Progenitor cell of endocrine pancreas (in vitro differentiated cells): ENCODE results near the gene POR. TPM values are rescaled to one million over a fixed set of nuclear protein-coding genes. Genes with fewer than 3 reads are reported as not detected.
"Not testable (repeated sequence)": the region's sequence is repeated elsewhere in the genome, so short reads cannot be mapped to it uniquely, and the experiment has no call there.

Source experiments
- DNase-seq: peaks from one replicate; pipeline ENCODE4 v3.0.0; 2021; ENCODE audit warnings: low spot score; ENCODE audit not compliant: unreplicated experiment
- H3K27ac Mint-ChIP-seq: 2 replicates; pipeline ENCODE4 v1.8.0; 2021; ENCODE audit warnings: mild to moderate bottlenecking, moderate library complexity, mixed read lengths
- H3K27me3 Mint-ChIP-seq: 2 replicates; pipeline ENCODE4 v1.8.0; 2021; ENCODE audit warnings: mixed read lengths
- H3K36me3 Mint-ChIP-seq: 2 replicates; pipeline ENCODE4 v1.8.0; 2022; ENCODE audit warnings: mixed read lengths; ENCODE audit not compliant: insufficient read depth
- H3K4me1 Mint-ChIP-seq: 2 replicates; pipeline ENCODE4 v1.8.0; 2021; ENCODE audit warnings: low read depth, mixed read lengths
- H3K4me3 Mint-ChIP-seq: 2 replicates; pipeline ENCODE4 v1.8.0; 2021; ENCODE audit warnings: low read depth, mild to moderate bottlenecking, moderate library complexity, mixed read lengths
- H3K9me3 Mint-ChIP-seq: 2 replicates; pipeline ENCODE4 v1.8.0; 2021; ENCODE audit warnings: low read depth, mixed read lengths
- CTCF ChIP-seq: fragments of 200-600 bp; sonication (generic); IDR thresholded peaks from one replicate; pipeline ENCODE4 v1.5.0; 2021; ENCODE audit warnings: antibody characterized with exemption, mild to moderate bottlenecking; ENCODE audit not compliant: unreplicated experiment
- total RNA-seq: library from RNA; stranded (reverse); gene quantifications from 2 replicates; pipeline ENCODE4 v1.2.1, GENCODE V29; 2021

POR gene
- total RNA-seq, 1 donor from 2014 or later, result 87.2 TPM

- TF ChIP-seq CTCF, result no peak
- no peak for DNase-seq
- peak overlapping the region; percentile 62 for H3K27ac Mint-ChIP-seq
These were observed 96.5 kb downstream of the POR start for GRCh38 chr7:76011442-76011861.

GRCh38 chr7:76016191-76016947 lies 101.4 kb downstream of the POR start:
- no peak overlapping the region for H3K27ac Mint-ChIP-seq
- H3K4me1 Mint-ChIP-seq, result no peaks in the 10 kb centered on the region
- peaks cover 24% of the 10 kb centered on the region for H3K36me3 Mint-ChIP-seq
- TF ChIP-seq CTCF, result no peak
- no peaks in the 10 kb centered on the region for H3K27me3 Mint-ChIP-seq
- H3K4me3 Mint-ChIP-seq, result no peak overlapping the region
- no peaks in the 10 kb centered on the region for H3K9me3 Mint-ChIP-seq
- no peak for DNase-seq

More at GRCh38 chr7:76011442-76011861, 96.5 kb downstream of the POR start:
- H3K36me3 Mint-ChIP-seq, result peaks cover 11% of the 10 kb centered on the region
- no peaks in the 10 kb centered on the region for H3K27me3 Mint-ChIP-seq
- H3K9me3 Mint-ChIP-seq, result no peaks in the 10 kb centered on the region
- no peaks in the 10 kb centered on the region for H3K4me1 Mint-ChIP-seq
- H3K4me3 Mint-ChIP-seq, result no peak overlapping the region

GRCh38 chr7:76018520-76018919 lies 103.6 kb downstream of the POR start:
- not testable (repeated sequence) for H3K9me3 Mint-ChIP-seq, H3K27me3 Mint-ChIP-seq, DNase-seq, H3K27ac Mint-ChIP-seq, H3K4me3 Mint-ChIP-seq, H3K4me1 Mint-ChIP-seq
- peaks cover 28% of the 10 kb centered on the region for H3K36me3 Mint-ChIP-seq

GRCh38 chr7:76020031-76020714 lies 105.2 kb downstream of the POR start:
- peak; percentile 77 for TF ChIP-seq CTCF
- Mint-ChIP-seq H3K27ac (no peak overlapping the region), H3K4me1 (no peaks in the 10 kb centered on the region), H3K27me3 (no peaks in the 10 kb centered on the region), H3K9me3 (no peaks in the 10 kb centered on the region), H3K36me3 (peaks cover 24% of the 10 kb centered on the region), H3K4me3 (no peak overlapping the region)
- peak; percentile 30 for DNase-seq

GRCh38 chr7:76022026-76022780 lies 107.2 kb downstream of the POR start:
- no peak overlapping the region for H3K27ac Mint-ChIP-seq
- no peaks in the 10 kb centered on the region for H3K4me1 Mint-ChIP-seq
- H3K27me3 Mint-ChIP-seq, result no peaks in the 10 kb centered on the region
- H3K4me3 Mint-ChIP-seq, result no peak overlapping the region
- DNase-seq, result no peak
- H3K9me3 Mint-ChIP-seq, result no peaks in the 10 kb centered on the region
- H3K36me3 Mint-ChIP-seq, result peaks cover 17% of the 10 kb centered on the region
- no peak for TF ChIP-seq CTCF
